ENCODE results near the gene NEURL1B.
"Not testable (repeated sequence)": the region's sequence is repeated elsewhere in the genome, so short reads cannot be mapped to it uniquely, and the experiment has no call there.

The NEURL1B gene

DNA sequence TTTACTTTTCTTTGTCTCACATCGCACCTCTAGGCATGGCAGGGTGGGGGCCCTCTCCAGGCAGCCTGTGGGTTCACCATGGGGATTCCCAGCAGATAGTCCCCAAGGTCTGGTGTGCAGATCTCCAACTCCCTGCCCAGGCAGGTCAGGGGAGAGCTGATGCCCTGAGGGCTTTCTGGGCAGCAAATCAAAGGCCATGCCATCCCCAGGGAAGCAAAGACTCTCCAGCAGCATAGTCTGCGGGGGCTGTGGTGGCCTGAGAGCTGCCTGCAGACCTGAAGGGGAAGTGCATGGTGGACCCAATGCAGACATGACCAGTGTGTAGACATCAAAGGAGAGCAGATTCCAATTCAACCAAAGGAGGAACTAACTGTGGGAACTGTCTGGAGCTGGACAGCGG lies 7.7 kb downstream of the NEURL1B start:
- in situ Hi-C loops (cut with MboI; ENCODE audit: low sequenced_read_pairs), result no loop called here

DNA sequence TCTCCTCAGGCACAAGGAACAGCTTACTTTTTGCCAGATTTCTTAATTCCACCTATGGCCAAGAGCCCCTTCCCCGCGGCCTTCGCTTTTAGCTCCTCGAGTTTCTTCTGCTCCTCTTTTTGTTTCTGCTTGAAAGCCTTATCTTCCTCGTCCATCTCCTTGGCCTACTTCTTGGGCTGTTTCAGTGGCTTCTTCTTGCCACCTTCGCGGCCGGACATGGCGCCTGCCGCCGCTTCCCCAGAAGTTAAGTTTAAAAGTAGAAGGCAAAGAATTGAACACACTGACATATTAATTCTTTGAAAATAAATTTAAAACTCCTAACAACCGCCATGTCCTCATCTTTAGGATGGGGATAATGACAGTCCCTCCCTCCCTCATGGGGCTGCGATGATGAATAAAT lies 15.4 kb downstream of the NEURL1B start:
- in situ Hi-C loops (cut with MboI; ENCODE audit: low sequenced_read_pairs), result not testable (repeated sequence)

DNA sequence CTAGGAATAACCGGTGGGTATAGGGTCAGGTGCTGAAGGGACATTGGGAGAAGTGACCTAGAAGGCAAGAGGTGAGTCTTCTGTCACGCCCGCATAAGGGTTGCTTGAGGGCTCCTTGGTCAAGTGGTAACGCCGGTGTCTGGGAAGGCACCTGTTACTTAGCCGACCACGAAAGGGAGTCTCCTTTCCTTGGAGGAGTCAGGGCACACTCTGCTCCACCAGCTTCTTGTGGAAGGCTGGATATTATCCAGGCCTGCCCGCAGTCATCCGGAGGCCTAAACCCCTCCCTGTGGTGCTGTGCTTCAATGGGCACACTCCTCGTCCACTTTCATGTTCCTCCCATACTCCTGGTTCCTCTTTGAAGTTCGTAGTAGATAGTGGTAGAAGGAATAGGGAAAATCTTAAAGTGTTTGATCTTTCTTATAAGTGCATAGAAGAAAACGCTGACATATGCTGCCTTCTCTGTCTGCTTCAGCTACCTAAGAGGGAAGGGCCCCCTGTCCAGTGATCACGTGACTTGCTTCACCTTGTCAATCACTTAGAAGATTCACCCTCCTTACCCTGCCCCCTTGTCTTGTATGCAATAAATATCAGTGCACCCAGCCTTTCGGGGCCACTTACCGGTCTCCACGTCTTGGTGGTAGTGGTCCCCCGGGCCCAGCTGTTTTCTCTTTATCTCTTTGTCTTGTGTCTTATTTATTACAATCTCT lies 16.6 kb downstream of the NEURL1B start:
- in situ Hi-C loops (cut with MboI; ENCODE audit: low sequenced_read_pairs), result not testable (repeated sequence)

DNA sequence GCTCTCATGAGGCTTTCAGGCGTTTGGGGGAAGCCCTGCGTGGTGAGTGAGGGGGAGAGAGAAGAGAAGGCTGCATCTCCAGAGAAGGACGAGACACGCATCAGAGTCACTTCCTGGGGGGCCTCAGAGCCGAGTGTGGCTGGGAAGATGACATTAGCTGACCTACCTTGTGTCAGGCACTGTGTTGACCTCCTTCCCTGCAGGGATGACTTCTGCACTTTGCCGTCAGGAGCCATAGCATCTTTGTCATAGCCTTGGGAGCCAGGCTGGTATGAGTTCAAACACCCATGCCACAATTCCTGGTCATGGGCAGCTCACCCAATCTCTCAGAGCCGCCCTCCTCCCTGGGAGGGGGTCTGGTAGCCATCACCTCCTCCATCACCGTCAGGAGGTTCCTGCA lies 17.3 kb downstream of the NEURL1B start:
- in situ Hi-C loops (cut with MboI; ENCODE audit: low sequenced_read_pairs), result no loop called here

DNA sequence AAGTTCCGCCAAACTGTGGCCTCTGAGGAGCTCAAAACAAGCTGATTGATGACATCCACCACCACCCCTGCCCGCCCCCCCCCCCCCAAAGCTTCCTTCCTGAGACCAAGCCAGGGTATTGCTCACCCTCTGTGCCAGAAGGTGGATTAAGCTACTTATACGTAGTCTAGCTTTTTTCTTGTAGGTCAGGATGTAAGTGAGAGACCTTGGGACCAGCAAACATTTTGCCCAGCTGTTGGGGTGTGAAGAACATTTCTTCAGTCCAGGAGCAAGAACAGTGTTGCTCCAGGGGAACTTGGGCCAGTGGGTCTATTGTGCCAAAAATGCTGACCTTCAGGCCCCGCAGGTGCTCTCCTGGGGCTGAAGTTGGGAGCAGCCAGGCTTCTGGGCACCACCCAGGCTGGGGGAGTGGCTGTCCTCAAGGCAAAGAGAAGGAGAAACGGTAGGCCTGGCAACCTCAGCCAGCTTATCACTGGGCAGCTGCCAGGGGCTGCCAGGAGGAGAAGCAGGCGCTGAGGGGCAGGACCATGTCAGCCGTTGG lies 18.0 kb downstream of the NEURL1B start:
- in situ Hi-C loops (cut with MboI; ENCODE audit: low sequenced_read_pairs), result no loop called here

DNA sequence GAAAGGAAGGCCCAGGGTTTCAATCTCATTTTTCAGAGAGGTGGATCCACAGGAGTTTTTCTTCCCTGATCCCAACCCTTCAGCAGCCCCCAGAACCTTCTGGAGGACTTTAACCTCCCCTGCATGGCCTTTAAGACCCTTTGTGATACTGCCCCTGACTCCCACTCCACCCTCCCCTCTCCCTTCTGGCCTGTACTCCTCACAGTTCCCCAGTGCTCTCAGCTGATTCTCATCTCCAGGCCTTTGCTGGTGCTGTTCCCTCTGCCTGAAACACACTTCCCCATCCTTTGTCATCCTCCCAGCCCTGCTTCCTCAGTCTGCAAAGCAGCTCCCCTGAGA lies 18.5 kb downstream of the NEURL1B start:
- in situ Hi-C loops (cut with MboI; ENCODE audit: low sequenced_read_pairs), result no loop called here

DNA sequence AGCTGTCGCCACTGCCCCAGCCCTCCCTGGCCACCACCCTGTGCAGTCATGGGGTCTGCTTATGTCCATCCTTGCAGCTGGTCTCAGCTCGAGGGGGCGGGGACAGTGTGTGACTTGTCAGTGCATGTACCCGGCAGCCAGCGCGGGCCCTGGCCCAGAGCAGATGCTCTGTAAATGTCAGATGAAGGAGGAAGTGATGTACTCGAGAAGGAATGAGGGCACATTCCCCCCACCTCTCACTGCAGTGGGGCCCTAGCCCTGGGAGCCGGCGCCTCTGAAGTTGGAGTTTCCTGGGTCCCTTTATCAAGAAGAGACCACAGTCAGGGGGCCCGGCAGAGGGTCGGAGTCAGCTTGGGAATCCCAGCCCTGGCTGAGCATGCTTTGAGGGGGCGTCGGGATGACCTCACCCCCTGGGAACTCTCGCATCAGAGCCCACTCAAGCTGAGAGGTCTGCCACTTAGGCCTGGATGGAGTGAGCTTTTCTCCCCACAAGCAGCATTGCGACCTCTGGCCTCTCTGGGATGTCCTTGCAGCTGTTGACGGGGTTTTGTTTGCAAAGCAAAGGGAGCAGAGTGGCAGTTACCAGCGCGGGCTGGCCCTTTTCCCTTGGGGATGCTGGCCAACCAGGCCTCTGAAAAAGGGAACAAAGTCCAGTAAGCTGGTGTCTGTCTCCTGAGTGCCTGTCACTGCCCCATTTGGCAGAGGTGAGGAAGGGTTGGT lies 19.0 kb downstream of the NEURL1B start:
- in situ Hi-C loops (cut with MboI; ENCODE audit: low sequenced_read_pairs), result no loop called here

DNA sequence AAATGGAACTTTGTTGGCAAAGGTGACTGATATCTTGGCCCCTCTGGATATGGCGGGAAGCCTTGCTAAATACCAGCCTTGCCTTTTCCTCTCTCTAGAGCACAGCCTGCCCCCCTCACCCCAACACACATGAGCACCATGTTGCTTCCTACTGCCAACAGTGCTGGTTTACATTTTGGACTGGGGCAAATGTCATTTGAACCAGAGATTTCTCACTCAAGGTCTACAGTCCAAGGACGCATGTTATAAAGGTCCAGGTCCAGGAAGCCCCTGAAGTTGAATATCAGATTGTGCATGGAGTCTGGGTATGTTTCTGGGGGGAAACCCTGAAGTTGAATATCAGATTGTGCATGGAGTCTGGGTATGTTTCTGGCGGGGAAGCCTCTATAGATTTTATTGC lies 19.9 kb downstream of the NEURL1B start:
- in situ Hi-C loops (cut with MboI; ENCODE audit: low sequenced_read_pairs), result no loop called here

DNA sequence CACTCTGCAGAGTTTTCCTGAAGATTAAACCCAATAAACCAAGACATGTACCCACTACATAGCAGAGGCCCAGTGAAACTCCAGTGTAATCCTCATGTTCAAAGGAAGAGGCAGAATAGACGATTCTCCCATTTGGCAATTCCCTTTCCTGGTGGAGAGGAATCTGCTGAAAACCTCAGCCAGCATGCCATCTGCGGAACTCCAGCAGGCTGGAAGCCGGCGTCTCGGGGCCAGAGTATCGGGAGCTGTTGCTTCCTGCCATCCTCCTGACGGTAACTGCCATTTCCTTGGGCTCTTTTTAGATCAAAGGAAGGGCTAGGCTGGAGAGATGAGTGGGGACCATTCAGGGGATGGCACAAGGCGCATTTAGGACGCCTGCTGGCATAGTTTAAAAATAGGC lies 20.5 kb downstream of the NEURL1B start:
- in situ Hi-C loops (cut with MboI; ENCODE audit: low sequenced_read_pairs), result no loop called here

DNA sequence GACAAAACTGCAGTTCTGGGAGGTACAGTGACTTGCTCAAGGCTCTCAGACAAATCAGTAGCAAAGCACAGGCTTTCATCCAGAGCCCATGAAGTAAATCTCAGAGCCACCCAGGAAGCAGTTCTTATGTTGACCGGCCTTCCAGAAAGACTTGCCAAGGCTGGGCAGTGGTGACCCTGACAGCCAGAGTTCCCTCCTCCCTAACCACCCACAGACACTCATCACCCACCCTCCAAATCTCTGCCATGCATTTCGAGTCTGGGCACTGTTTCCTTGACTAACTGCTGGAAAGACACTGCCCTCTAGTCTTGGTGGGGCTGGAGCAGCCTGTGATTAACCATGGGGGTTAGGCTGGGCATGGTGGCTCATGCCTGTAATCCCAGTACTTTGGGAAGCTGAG lies 21.5 kb downstream of the NEURL1B start:
- in situ Hi-C loops (cut with MboI; ENCODE audit: low sequenced_read_pairs), result no loop called here

DNA sequence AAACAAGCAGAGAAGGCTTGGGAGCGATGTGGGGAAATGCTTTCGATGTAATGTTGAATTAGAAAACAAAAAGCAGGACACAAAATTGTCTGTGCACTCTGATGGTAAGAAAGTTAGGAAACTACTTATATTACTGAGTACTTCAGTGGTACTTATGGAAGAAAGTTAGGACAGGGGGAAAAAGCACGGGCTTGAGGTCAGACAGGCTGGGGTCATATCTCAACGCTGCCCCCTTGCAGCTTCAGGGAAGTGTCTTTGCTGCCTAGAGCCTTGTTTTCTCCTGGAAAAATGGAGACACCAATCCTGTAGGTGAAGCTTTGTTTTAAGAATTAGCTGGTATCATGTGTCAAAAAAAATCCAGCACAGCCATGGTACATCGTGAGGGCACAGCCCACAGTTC lies 23.0 kb downstream of the NEURL1B start:
- in situ Hi-C loops (cut with MboI; ENCODE audit: low sequenced_read_pairs), result no loop called here

DNA sequence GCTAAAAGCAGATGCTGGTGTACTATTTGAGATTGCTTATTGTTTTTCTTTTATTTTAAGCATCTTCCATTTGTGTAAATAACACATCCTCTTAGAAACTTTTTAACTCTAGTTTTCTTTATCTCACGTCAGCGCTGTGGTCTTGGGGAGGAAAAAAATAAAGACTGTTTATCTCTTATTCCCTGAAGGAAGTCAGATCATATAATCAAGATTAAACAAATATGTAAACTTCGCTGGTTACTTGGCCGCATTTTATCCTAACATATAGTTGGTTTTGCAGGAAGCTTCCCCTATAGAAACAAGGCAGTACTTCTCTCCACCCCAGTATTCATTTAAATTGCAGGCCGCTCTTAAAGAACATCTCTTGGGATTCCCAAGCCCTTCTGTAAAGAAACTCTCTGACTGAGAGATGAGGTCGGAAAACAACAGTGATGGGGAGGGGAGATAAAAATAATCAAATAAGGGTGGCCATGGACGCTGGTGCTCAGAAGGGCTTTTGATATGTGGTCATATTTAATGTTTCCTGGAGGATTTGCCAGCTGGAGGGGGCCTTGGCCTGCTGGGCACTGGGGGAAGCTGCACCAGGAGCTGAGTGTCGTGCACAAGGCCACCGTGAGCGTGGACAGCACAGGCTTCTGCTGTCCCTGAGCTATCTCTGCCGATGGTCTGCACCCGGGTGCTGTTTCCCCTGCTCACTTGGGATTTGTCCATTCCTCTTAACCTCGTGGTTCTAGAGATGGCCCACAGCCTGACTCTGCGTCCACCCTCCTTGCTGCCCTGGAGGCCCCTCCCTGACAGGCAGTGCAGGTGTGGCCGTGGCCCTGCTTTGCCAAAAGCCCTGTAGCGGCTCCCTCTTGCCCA lies 23.8 kb downstream of the NEURL1B start:
- in situ Hi-C loops (cut with MboI; ENCODE audit: low sequenced_read_pairs), result no loop called here

DNA sequence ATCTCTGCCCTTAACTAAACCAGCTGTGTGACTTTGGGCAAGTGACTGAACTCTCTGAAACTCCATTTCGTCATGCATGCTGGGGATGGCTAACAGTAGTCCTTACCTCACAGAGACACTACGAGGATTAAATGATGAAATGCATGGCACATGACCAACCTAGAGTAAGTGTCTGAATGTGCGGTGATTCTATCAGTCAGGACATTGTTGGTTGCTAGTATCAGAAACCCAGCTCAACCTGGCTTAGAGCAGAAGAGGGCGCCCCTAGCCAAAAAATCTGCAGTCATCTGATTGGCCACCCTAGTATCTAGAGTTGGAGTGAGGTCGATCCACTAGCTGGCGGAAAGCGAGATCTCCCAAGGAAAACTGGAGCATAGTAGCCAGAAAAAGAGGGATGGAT lies 25.2 kb downstream of the NEURL1B start:
- in situ Hi-C loops (cut with MboI; ENCODE audit: low sequenced_read_pairs), result no loop called here

DNA sequence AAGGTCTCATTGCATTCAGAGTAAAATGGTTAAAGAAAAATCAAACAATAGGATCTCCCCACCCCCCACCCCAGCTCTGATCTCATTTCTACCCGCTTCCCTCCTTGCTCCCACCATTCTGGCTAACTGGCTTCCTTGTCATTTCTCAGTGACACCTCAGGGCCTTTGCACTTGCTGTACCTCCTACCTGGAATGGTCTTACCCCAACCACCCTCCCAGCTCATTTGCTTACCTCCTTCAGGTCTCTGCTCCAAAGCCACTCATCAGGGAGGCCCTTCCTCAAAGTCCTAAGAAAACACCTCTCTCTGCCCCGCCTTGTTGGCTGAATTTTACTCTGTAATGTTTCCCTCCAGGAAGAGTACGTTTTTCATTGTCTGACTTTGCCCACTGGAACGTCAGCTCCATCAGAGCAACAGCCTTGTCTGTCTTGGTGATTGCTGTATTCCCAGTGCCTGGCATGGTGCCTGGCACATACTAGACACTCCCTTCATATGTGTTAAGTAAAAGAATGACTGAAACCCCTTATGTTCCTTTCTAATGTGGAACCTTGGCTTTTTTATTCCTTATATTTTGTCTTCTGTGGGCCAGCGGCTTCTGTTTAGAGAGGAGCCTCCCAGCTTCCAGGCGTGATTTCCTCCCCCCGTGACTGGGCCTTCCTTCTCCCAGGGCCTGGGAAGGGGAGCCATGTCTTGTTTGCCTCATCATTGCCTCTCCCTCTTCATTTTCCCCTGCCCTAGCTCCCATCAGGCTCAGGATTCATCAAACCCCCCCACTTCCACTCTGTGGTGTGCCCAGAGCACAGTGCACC lies 26.9 kb downstream of the NEURL1B start:
- in situ Hi-C loops (cut with MboI; ENCODE audit: low sequenced_read_pairs), result no loop called here

DNA sequence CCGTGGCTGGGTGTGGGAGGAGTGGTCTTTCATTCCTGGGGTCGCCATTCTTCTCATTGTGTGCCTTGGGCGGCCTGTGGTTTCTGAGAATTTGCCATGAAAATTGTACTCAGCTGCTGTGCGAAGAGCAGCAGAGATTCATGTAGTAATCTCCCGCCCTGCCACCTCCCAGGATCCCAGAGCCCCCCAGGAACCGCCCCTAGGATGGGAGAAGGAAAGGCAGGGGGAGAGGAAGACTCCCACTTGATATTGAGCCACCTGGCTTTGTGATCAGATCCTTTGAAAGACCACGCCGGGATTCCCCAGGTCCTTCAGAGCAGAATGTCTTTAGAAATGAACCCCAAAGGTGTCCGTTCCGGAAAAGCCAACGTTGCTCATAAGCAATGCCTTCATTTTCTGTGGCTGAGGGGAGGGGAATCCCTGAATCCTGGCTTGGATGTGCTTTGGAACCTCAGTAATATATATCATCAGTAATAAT lies 27.6 kb downstream of the NEURL1B start:
- in situ Hi-C loops (cut with MboI; ENCODE audit: low sequenced_read_pairs), result no loop called here

DNA sequence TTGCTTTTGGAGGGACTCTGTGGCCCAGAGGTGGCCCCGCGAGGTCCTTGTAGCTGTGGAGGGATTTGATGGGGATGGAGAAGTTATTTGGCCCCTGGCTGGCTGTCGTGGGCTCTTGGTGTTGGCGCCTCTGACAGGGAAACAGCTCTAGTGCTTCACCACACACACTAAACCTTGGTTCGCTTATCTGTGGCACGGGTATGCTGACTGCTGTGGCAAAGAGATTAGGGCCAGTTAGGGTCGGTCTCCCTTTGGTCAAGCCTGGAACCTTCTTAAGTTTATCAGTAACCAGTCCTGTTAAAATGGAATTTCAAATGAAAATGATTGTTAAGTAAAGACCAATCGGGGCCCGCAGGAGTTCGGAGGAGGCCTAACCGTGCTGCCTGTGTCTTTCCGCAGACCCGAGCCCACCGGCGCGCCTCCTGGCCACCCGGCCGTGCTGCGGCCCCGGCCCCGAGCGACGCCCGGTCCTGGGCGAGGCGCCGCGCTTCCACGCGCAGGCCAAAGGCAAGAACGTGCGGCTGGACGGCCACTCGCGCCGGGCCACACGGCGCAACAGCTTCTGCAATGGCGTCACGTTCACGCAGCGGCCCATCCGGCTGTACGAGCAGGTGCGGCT lies 28.4 kb downstream of the NEURL1B start:
- in situ Hi-C loops (cut with MboI; ENCODE audit: low sequenced_read_pairs), result no loop called here

DNA sequence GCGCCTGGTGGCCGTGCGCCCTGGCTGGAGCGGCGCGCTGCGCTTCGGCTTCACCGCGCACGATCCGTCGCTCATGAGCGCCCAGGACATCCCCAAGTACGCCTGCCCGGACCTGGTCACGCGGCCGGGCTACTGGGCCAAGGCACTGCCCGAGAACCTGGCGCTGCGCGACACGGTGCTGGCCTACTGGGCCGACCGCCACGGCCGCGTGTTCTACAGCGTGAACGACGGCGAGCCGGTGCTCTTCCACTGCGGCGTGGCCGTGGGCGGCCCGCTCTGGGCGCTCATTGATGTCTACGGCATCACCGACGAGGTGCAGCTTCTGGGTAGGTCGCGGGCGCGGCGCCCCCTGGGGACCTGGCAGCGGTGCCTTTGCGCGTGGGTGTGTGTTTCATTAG lies 28.9 kb downstream of the NEURL1B start:
- in situ Hi-C loops (cut with MboI; ENCODE audit: low sequenced_read_pairs), result no loop called here

DNA sequence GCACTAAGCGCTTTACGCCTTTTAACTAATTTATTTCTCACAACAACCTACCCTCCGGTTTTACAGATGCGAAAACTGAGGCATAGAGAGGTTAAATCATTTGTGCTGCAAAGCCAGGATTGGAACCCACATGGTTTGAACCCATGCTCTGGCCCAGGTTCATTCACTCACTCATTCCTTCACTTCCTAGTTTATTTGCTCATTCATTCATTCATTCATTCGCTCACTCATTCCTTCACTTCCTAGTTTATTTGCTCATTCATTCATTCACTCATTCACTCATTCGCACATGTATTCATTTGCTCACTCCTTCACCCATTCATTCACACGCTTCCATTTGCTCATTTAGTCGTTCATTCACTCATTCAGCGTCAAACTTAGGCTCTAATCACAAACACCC lies 29.4 kb downstream of the NEURL1B start:
- in situ Hi-C loops (cut with MboI; ENCODE audit: low sequenced_read_pairs), result no loop called here

DNA sequence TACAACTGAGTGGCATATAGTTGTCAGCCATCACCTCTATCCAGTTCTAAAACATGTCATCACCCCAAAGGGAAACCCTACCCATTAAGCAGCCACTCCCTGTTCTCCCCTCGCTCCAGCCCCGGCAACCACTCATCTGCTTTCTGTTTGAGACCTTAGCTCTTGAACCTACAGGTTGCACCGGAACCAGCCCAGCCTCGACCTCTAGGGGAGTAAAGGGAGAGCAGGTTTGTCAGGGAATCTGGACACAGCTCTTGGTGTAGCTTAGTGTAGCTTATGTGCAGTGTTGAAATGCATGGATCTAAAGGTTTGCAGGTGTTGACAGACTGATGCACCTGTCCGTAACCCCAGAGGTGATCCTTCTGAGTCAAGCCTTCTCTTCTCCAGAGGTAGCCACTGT lies 30.0 kb downstream of the NEURL1B start:
- in situ Hi-C loops (cut with MboI; ENCODE audit: low sequenced_read_pairs), result no loop called here

DNA sequence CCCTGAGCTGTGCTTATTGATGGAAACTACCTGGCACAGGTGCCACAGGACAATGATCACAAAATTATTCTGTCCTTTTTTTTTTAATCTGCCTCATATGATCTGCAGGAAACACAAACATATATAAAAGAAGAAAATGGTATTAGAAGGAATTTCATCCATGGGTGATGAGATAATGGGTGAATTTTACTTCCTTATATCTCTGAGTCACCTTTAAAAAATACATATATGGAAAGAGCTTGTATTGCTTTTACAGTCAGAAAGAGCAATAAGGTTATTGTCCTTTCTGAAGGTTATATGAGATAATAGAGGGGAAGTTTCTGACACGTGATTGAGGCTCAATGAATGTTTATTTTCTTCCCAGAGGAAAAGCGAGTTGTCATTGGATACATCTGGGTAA lies 31.6 kb downstream of the NEURL1B start:
- in situ Hi-C loops (cut with MboI; ENCODE audit: low sequenced_read_pairs), result no loop called here
